Activated B cell treated with CpG ODN at 0.5 μM for 24 hours (primary cell): ENCODE results near the gene MRPL27. TPM values are rescaled to one million over a fixed set of nuclear protein-coding genes. Genes with fewer than 3 reads are reported as not detected.

Source experiments
- ATAC-seq: fragments of 200-7000 bp; cut with Tn5 transposase; one replicate; pipeline ENCODE4 v1.10.0; 2021; ENCODE audit warnings: low read depth, mild to moderate bottlenecking, moderate library complexity
- CTCF ChIA-PET: fragments of 350-600 bp; sonication (Branson Sonifier 250); formaldehyde crosslinking; loops from one replicate; lab custom pipeline; 2021; ENCODE audit warnings: antibody characterized with exemption; lab: Charles Lee
- POLR2A ChIA-PET: fragments of 350-600 bp; sonication (Branson Sonifier 250); formaldehyde crosslinking; loops from one replicate; lab custom pipeline; 2021; ENCODE audit warnings: antibody characterized with exemption; lab: Charles Lee
- DNase-seq: peaks from one replicate; pipeline ENCODE4 v3.0.0; 2022
- H3K27ac Mint-ChIP-seq: one replicate; pipeline ENCODE4 v1.8.0; 2020; ENCODE audit warnings: mixed read lengths
- H3K27me3 Mint-ChIP-seq: one replicate; pipeline ENCODE4 v1.8.0; 2021; ENCODE audit warnings: mixed read lengths
- H3K36me3 Mint-ChIP-seq: one replicate; pipeline ENCODE4 v1.8.0; 2021; ENCODE audit warnings: low read depth, mixed read lengths
- H3K4me1 Mint-ChIP-seq: one replicate; pipeline ENCODE4 v1.8.0; 2021; ENCODE audit warnings: mixed read lengths
- H3K4me3 Mint-ChIP-seq: one replicate; pipeline ENCODE4 v1.8.0; 2020; ENCODE audit warnings: mild to moderate bottlenecking, mixed read lengths
- H3K9me3 Mint-ChIP-seq: one replicate; pipeline ENCODE4 v1.8.0; 2020; ENCODE audit warnings: mixed read lengths
- CTCF ChIP-seq: fragments of 200-600 bp; IDR thresholded peaks from one replicate; pipeline ENCODE4 v1.8.0; 2022; ENCODE audit warnings: antibody characterized with exemption, mild to moderate bottlenecking
- intact Hi-C: fragments of 100-400 bp; cut with micrococcal nuclease; formaldehyde crosslinking; loops from one replicate; pipeline ENCODE4 v1.15.1; 2024
- total RNA-seq: library from RNA; stranded (reverse); gene quantifications from 2 replicates; pipeline ENCODE4 v1.2.3, GENCODE V29; 2022

The MRPL27 gene
- total RNA-seq, 1 donor from 2014 or later: 45.0 TPM

GRCh38 chr17:50354776-50355175 is 18.2 kb downstream of the MRPL27 start:
- CTCF ChIA-PET: no interaction called here
- ATAC-seq: no peak
- no peak overlapping the region for H3K27ac Mint-ChIP-seq

GRCh38 chr17:50354198-50354597 is 18.8 kb downstream of the MRPL27 start:
- Mint-ChIP-seq H3K4me3 (no peak overlapping the region), H3K4me1 (no peaks in the 10 kb centered on the region), H3K27me3 (no peaks in the 10 kb centered on the region), H3K9me3 (no peaks in the 10 kb centered on the region), H3K27ac (no peak overlapping the region), H3K36me3 (peaks cover 50% of the 10 kb centered on the region)
- TF ChIP-seq CTCF: no peak
- intact Hi-C loops: no loop called here
- ATAC-seq (no peak), DNase-seq (no peak)
- ChIA-PET POLR2A (no interaction called here), CTCF (no interaction called here)

More at GRCh38 chr17:50354776-50355175, 18.2 kb downstream of the MRPL27 start:
- POLR2A ChIA-PET: no interaction called here
- DNase-seq: no peak
- Mint-ChIP-seq H3K4me3 (no peak overlapping the region), H3K27me3 (no peaks in the 10 kb centered on the region), H3K9me3 (no peaks in the 10 kb centered on the region), H3K36me3 (peaks cover 52% of the 10 kb centered on the region), H3K4me1 (no peaks in the 10 kb centered on the region)
- intact Hi-C loops: no loop called here
- TF ChIP-seq CTCF: no peak

- H3K4me1 Mint-ChIP-seq: peaks cover 2% of the 10 kb centered on the region
- no peak overlapping the region for H3K27ac Mint-ChIP-seq
- DNase-seq (no peak), ATAC-seq (no peak)
- ChIA-PET CTCF (no interaction called here), POLR2A (no interaction called here)
- H3K4me3 Mint-ChIP-seq: no peak overlapping the region
- no peaks in the 10 kb centered on the region for H3K27me3 Mint-ChIP-seq
- intact Hi-C loops: no loop called here
- peaks cover 45% of the 10 kb centered on the region for H3K36me3 Mint-ChIP-seq
- H3K9me3 Mint-ChIP-seq: no peaks in the 10 kb centered on the region
- TF ChIP-seq CTCF: no peak
Measured at GRCh38 chr17:50353600-50354195, 19.3 kb downstream of the MRPL27 start.

GRCh38 chr17:50352693-50353599 is 20.0 kb downstream of the MRPL27 start:
- POLR2A ChIA-PET: interaction anchor here (1.4 kb wide), 1 partner anchor 9 kb away, joined by 4 read pairs; no protein-coding TSS in a partner anchor
- CTCF ChIA-PET: interaction anchor here (1.2 kb wide), 1 partner anchor 9 kb away, joined by 4 read pairs; no protein-coding TSS in a partner anchor
- intact Hi-C loops: no loop called here
- Mint-ChIP-seq H3K27me3 (no peaks in the 10 kb centered on the region), H3K36me3 (peaks cover 38% of the 10 kb centered on the region), H3K27ac (peak overlapping the region; percentile 36), H3K4me1 (peaks cover 5% of the 10 kb centered on the region), H3K4me3 (no peak overlapping the region), H3K9me3 (no peaks in the 10 kb centered on the region)
- DNase-seq (no peak), ATAC-seq (no peak)
- no peak for TF ChIP-seq CTCF
